ENCODE data around the gene PCGF2. TPM values are rescaled to one million over a fixed set of nuclear protein-coding genes. Genes with fewer than 3 reads are reported as not detected.

The PCGF2 gene
- total and polyA plus RNA-seq, 10 of the 15 experiments (the other 5 are each of a cell fraction or from before 2014, with no cell fraction given): 2.7 to 35.6 (median 7.2) TPM

- TF ChIP-seq NKRF (conservative IDR thresholded peaks at IDR 0.05): no peak
These were observed 8.1 kb downstream of the PCGF2 start (continued) for GRCh38 chr17:38740044-38740443.

- ATAC-seq (no peak), DNase-seq (ENCODE audit: low read depth, low spot score) (no peak), FAIRE-seq (no peak)
- Histone ChIP-seq H3K79me2 (ENCODE audit: control insufficient read depth, insufficient read depth, low read length) (peaks cover 16% of the 10 kb centered on the region), H3K27me3 (replicated peaks in 1 of 2; ENCODE audit: control insufficient read depth in 2 of 2, insufficient read depth in 2 of 2, low read length in 1 of 2) (no peaks in the 10 kb centered on the region), H3K9me3 (replicated peaks; ENCODE audit: control insufficient read depth, insufficient read depth, low read length) (no peaks in the 10 kb centered on the region), H2AFZ (ENCODE audit: control insufficient read depth, low read depth, low read length) (no peak overlapping the region), H3K4me1 (ENCODE audit: control insufficient read depth, insufficient read depth, low read length) (peaks cover 19% of the 10 kb centered on the region), H3K4me3 (no peak overlapping the region), H3K4me2 (ENCODE audit: control insufficient read depth, insufficient read depth) (no peak overlapping the region), H3K27ac (ENCODE audit: control insufficient read depth, insufficient read depth) (no peak overlapping the region), H3K9ac (ENCODE audit: control insufficient read depth, insufficient read depth, low read length) (no peak overlapping the region), H3K36me3 (ENCODE audit: control insufficient read depth in 2 of 2, insufficient read depth in 2 of 2, low read length in 1 of 2) (peaks cover 4 to 19% of the 10 kb centered on the region in 2 experiments; a peak in 3 of 4 replicates), H4K20me1 (ENCODE audit: control insufficient read depth, insufficient read depth) (no peaks in the 10 kb centered on the region)
- in situ Hi-C loops (cut with MboI): no loop called here
- intact Hi-C loops (cut with micrococcal nuclease; ENCODE audit: unreplicated experiment): no loop called here
- TF ChIP-seq SUPT20H (IDR thresholded peaks at IDR 0.05; ENCODE audit: borderline replicate concordance, control insufficient read depth, low read depth, low read length) (no peak), FOXK2 (IDR thresholded peaks at IDR 0.05) (no peak), RCOR1 (conservative IDR thresholded peaks at IDR 0.05; ENCODE audit: low read depth, low read length) (no peak), IRF5 (IDR thresholded peaks at IDR 0.05; ENCODE audit: borderline replicate concordance) (no peak), JUNB (IDR thresholded peaks at IDR 0.05) (no peak), E2F4 (IDR thresholded peaks at IDR 0.05; ENCODE audit: low read depth, low read length) (no peak), HCFC1 (IDR thresholded peaks at IDR 0.05; ENCODE audit: low read length) (no peak), CREB1 (IDR thresholded peaks at IDR 0.05; ENCODE audit: low read depth) (no peak), CEBPB (IDR thresholded peaks at IDR 0.05; ENCODE audit: borderline replicate concordance in 1 of 2, low read depth in 2 of 2, low read length in 2 of 2) (no peak), STAT3 (IDR thresholded peaks at IDR 0.05; ENCODE audit: low read depth, low read length) (no peak), HDGF (IDR thresholded peaks at IDR 0.05) (no peak), RBBP5 (conservative IDR thresholded peaks at IDR 0.05) (no peak), USF1 (IDR thresholded peaks at IDR 0.05; ENCODE audit: borderline replicate concordance, extremely low read length, insufficient read depth, low read depth, low read length) (no peak)
- TF ChIP-seq, protein P1, sequence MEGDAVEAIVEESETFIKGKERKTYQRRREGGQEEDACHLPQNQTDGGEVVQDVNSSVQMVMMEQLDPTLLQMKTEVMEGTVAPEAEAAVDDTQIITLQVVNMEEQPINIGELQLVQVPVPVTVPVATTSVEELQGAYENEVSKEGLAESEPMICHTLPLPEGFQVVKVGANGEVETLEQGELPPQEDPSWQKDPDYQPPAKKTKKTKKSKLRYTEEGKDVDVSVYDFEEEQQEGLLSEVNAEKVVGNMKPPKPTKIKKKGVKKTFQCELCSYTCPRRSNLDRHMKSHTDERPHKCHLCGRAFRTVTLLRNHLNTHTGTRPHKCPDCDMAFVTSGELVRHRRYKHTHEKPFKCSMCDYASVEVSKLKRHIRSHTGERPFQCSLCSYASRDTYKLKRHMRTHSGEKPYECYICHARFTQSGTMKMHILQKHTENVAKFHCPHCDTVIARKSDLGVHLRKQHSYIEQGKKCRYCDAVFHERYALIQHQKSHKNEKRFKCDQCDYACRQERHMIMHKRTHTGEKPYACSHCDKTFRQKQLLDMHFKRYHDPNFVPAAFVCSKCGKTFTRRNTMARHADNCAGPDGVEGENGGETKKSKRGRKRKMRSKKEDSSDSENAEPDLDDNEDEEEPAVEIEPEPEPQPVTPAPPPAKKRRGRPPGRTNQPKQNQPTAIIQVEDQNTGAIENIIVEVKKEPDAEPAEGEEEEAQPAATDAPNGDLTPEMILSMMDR (IDR thresholded peaks at IDR 0.05 in 2 of 3, conservative IDR thresholded peaks at IDR 0.05 in 1 of 3; ENCODE audit: control insufficient read depth in 2 of 3, extremely low read depth in 1 of 3, insufficient read depth in 1 of 3, low read depth in 3 of 3, low read length in 3 of 3): no peak
- ChIA-PET CTCF (no interaction called here), RAD21 (ENCODE audit: unreplicated experiment) (no interaction called here), SMC1A (ENCODE audit: uncharacterized antibody, unreplicated experiment) (no interaction called here), POLR2A (interaction anchor here (0.5 kb wide), 1 partner anchor 218 kb away, joined by 3 read pairs; no protein-coding TSS in a partner anchor)
- BruUV-seq (replicated peaks): no TSS peak
- 69% methylated on average over 14 of the region's 14 CpGs for WGBS (ENCODE audit: insufficient coverage, insufficient replicate concordance, low lambda C conversion rate, missing lambda C conversion rate)
These were observed 8.8 kb downstream of the PCGF2 start for GRCh38 chr17:38739305-38739704.

All from GM12878 (cell line).